Measurements from ENCODE around the gene SNAPC3.

The SNAPC3 gene

DNA sequence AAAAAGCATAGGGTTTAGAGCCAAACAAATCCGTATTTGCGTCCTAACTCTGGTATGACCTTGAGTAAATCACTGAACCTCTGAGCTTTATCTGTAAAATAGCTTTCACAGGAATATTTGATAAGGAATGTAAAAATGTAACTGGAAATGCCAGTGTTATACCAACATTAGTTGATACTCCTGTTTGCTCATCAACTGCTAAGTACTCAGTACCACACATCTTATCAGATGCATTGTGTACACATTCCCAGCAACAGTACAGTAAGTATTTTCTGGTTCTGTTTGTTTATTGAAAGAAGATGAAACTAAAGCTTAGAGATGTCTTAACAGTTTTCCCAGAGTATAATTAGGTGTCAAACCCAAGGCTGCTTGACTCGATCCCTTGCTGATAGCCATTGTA, 21.5 kb downstream of the SNAPC3 start:
- DNase-seq (ENCODE audit: extremely low read depth, low read depth), result no peak
- TF ChIP-seq, protein P1, sequence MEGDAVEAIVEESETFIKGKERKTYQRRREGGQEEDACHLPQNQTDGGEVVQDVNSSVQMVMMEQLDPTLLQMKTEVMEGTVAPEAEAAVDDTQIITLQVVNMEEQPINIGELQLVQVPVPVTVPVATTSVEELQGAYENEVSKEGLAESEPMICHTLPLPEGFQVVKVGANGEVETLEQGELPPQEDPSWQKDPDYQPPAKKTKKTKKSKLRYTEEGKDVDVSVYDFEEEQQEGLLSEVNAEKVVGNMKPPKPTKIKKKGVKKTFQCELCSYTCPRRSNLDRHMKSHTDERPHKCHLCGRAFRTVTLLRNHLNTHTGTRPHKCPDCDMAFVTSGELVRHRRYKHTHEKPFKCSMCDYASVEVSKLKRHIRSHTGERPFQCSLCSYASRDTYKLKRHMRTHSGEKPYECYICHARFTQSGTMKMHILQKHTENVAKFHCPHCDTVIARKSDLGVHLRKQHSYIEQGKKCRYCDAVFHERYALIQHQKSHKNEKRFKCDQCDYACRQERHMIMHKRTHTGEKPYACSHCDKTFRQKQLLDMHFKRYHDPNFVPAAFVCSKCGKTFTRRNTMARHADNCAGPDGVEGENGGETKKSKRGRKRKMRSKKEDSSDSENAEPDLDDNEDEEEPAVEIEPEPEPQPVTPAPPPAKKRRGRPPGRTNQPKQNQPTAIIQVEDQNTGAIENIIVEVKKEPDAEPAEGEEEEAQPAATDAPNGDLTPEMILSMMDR (IDR thresholded peaks at IDR 0.05; ENCODE audit: low read depth, low read length), result no peak

DNA sequence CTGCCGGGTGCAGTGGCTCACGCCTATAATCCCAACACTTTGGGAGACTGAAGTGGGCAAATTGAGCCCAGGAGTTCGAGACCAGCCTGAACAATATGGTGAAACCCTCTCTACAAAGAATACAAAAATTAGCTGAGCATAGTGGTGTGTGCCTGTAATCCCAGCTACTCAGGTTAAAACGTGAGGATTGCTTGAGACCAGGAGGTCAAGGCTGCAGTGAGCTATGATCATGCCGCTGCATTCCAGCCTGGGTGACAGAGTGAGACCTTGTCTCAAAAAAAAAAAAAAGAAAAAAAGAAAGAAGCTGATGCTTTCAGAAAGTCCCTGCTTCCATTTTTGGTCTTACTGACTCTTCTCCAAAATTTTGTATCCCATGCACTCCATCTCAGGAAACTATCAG, 31.3 kb downstream of the SNAPC3 start:
- TF ChIP-seq, protein P1 (IDR thresholded peaks at IDR 0.05; ENCODE audit: low read depth, low read length), result no peak

DNA sequence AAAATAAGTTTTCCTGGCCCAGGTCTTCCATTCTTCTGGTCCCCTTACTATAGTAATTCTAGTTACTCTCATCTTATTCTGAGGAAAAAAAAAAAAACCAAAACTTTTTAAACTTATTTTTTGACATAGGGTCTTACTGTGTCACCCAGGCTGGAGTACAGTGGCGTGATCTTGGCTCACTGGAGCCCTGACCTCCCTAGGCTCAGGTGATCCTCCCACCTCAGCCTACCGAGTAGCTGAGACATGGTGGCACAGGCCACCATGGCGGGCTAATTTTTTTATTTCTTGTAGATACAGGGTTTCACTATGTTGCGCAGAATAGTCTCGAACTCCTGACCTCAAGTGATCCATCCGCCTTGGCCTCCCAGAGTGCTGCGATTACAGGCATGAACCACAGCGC, 38.4 kb downstream of the SNAPC3 start:
- TF ChIP-seq, protein P1 (IDR thresholded peaks at IDR 0.05; ENCODE audit: low read depth, low read length), result no peak
- DNase-seq (ENCODE audit: extremely low read depth, low read depth), result no peak

More for the DNA sequence above, 31.3 kb downstream of the SNAPC3 start:
- no peak for DNase-seq (ENCODE audit: extremely low read depth, low read depth)

DNA sequence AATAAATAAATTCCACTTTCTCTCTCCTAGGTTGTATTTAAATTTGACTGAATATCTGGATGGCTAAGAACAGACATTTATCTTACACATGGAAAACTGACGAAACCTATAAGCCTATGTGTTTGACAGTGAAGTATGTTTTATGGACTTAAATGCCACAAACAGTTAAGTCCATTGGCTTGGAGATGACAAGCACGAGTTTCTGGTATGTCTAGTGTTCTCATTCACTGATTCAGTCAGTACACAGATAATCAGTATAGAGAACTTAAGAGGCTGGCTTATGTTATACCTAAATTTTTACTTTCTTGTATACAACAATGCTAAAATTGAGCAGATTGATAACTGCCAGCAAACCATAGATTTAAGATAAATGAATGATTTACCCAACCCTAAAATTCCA, 38.9 kb downstream of the SNAPC3 start:
- TF ChIP-seq, protein P1 (IDR thresholded peaks at IDR 0.05; ENCODE audit: low read depth, low read length), result no peak
- no peak for DNase-seq (ENCODE audit: extremely low read depth, low read depth)

DNA sequence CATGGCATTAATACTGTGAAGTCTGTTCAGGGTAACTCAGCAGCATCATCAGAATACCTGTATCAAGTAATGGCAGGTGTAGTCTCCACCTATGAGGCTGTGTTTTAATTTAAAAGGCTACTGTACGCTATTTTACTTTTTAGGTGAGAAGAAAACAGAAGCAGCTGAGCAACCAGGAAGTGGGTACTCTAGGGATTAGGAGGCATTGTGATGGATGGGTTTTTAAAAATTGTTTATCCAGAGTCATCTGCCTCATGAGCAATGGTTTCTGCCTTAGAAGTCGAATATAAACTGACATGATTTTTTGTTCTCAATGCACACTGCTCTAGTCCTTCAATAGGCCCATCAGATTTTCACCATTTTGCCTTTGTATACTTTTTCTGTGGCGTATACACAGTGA, 45.5 kb downstream of the SNAPC3 start:
- no peak for DNase-seq (ENCODE audit: extremely low read depth, low read depth)
- TF ChIP-seq, protein P1 (IDR thresholded peaks at IDR 0.05; ENCODE audit: low read depth, low read length), result no peak

DNA sequence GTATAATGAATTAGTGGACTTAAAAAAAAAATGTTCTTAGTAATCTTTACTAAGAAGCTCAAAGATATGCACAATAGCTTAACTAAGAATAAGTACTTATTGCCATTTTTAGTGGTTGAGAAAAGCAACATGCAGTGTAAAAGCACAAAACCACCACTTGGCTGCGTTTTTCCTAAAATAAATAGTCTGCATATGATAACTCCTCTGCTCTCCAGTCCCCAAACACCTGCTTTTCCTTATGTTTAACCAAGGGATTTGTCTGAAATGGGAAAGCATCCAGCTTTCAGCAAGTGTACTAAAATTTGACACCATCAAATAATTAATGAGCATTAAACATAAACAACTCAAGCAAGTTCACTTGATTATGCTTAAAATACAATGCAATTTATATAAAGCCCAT, 46.7 kb downstream of the SNAPC3 start:
- no peak for DNase-seq (ENCODE audit: extremely low read depth, low read depth)
- TF ChIP-seq, protein P1 (IDR thresholded peaks at IDR 0.05; ENCODE audit: low read depth, low read length), result no peak

DNA sequence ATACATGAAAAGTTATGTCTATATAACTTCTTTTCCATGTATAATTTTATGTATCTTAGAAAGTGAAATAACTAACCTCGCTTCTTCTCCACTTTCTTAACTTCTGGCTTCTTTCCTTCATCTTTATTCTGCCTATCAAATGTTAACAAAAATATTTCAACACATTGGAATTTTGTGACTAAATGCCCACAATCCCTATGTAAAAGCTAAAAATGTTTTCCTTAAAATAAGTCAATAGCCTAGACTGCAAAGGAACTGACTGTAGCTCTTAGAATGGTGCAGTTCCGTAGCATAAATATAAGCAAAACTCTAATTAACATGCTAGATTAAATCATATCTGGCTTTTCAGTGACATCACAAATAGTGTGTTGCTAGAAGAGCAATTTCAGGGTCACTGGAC, 47.2 kb downstream of the SNAPC3 start:
- no peak for DNase-seq (ENCODE audit: extremely low read depth, low read depth)

More for the DNA sequence above, 47.2 kb downstream of the SNAPC3 start:
- TF ChIP-seq, protein P1 (IDR thresholded peaks at IDR 0.05; ENCODE audit: low read depth, low read length), result no peak

Data from AG09319 (cell line).